GM19455 (cell line): ENCODE results near the gene RAB8A.
"Not testable (repeated sequence)": the region's sequence is repeated elsewhere in the genome, so short reads cannot be mapped to it uniquely, and the experiment has no call there.

ENCODE experiments used
- ATAC-seq: cut with Tn5 transposase; IDR thresholded peaks from one replicate; pipeline ENCODE4 v1.9.1; 2021; ENCODE audit not compliant: unreplicated experiment

Gene RAB8A

DNA sequence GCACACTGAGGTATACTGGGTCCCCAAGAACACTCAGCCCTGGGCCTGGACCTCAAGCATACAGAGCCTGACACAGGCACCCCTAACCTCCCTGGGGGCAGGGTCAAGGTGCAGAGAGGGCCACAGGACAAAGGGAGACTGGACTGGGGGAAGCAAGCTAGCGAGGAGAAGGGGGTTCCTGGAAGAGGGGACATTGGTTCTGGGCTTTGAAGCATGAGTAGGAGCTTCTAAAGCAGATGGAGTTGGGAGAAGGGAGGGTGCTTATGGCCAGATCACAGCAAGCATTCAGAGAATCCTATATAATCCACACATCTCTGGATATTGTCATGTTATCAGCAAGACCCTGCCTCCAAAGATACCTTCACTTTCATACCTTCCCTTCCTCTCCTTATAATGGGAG lies 58.4 kb downstream of the RAB8A start:
- ATAC-seq = no peak

DNA sequence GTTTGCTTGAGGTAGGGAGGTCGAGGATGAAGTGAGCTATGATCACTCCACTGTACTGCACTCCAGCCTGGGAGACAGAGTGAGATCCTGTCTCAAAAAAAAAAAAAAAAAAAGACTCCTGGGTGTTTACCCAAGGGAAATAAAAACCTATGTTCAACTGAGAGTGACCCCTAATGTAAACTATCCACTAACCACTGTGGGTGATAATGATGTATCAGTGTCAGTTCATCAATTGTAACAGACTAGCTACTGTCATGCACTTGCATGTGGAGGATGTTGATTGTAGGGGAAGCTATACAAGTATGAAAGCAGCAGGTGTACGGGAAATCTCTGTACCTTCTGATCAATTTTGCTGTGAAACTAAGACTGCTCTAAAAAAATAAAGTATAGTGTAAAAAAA lies 64.3 kb downstream of the RAB8A start:
- no peak for ATAC-seq

DNA sequence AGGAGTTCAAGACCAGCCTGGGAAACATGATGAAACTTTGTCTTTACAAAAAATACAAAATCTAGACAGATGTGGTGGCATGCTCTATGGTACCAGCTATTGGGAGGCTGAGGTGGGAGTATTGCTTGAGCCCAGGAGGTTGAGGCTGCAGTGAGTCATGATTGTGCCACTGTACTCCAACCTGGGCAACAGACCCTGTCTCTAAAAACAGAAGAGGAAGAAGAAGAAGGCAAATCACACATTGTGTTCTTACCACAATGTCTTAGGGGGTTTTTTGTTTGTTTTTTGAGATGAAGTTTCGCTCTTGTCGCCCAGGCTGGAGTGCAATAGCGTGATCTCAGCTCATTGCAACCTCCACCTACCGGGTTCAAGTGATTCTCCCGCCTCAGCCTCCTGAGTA lies 67.2 kb downstream of the RAB8A start:
- ATAC-seq = not testable (repeated sequence)

DNA sequence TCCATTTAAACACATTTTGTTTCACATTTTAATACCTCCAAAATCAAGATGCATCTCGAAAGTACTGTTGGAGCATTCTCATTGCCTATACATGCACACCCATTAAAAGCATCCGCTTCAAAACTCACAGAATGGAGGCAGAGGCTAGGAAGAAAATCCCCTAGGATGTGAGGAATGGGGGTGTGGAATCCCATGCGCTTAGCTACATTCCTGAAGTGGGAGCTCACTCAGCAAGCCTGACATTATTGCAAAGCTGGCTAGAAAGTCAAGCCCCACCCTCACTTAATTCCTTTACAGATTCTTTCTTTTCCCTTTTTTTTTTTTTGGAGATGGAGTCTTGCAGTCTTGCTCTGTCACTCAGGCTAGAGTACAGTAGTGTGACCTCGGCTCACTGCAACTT lies 68.9 kb downstream of the RAB8A start:
- no peak for ATAC-seq
